Upper lobe of right lung (tissue), 1 donor: ENCODE data around the gene NDFIP1. TPM values are rescaled to one million over a fixed set of nuclear protein-coding genes. Genes with fewer than 3 reads are reported as not detected.
A peak's percentile ranks its signal among the peaks of the same experiment; 100 is the strongest.
"Not testable (repeated sequence)": the region's sequence is repeated elsewhere in the genome, so short reads cannot be mapped to it uniquely, and the experiment has no call there.

Source experiments
- ATAC-seq: fragments of 200-7000 bp; cut with Tn5 transposase; one replicate; pipeline ENCODE4 v1.9.1; 2020; ENCODE audit warnings: mild to moderate bottlenecking, moderate library complexity
- DNase-seq: peaks from one replicate; pipeline ENCODE4 v3.0.0-alpha.2; 2020
- H3K27ac ChIP-seq: fragments of 200-600 bp; one replicate; pipeline ENCODE4 v1.8.0; 2022
- H3K27me3 ChIP-seq: fragments of 200-600 bp; one replicate; pipeline ENCODE4 v1.8.0; 2022; ENCODE audit warnings: mild to moderate bottlenecking
- H3K36me3 ChIP-seq: fragments of 200-600 bp; one replicate; pipeline ENCODE4 v1.8.0; 2022
- H3K4me1 ChIP-seq: fragments of 200-600 bp; one replicate; pipeline ENCODE4 v1.8.0; 2022
- H3K4me3 ChIP-seq: fragments of 200-600 bp; one replicate; pipeline ENCODE4 v1.8.0; 2022; ENCODE audit warnings: mild to moderate bottlenecking
- H3K9me3 ChIP-seq: fragments of 200-600 bp; one replicate; pipeline ENCODE4 v1.8.0; 2022
- intact Hi-C: fragments of 100-400 bp; cut with DNase I; formaldehyde crosslinking; loops from one replicate; pipeline ENCODE4 v1.11.0; 2022
- total RNA-seq: library from RNA; stranded (reverse); fragmentation: NEBNext Ultra II Directional; extraction: Animal tissue kit (Norgen Biotek cat#: 25700); gene quantifications from one replicate; pipeline ENCODE4 v1.2.1, GENCODE V29; 2021
- TF ChIP-seq, protein P1 (sequence below): fragments of 200-600 bp; IDR thresholded peaks from one replicate; pipeline ENCODE4 v1.8.0; 2022; ENCODE audit warnings: antibody characterized with exemption
- donor health status: DM: no; HTN: yes; CAD: no; lungs with severe emphysema.

NDFIP1 gene
- total RNA-seq, 1 donor from 2014 or later, result 68.1 TPM

DNA sequence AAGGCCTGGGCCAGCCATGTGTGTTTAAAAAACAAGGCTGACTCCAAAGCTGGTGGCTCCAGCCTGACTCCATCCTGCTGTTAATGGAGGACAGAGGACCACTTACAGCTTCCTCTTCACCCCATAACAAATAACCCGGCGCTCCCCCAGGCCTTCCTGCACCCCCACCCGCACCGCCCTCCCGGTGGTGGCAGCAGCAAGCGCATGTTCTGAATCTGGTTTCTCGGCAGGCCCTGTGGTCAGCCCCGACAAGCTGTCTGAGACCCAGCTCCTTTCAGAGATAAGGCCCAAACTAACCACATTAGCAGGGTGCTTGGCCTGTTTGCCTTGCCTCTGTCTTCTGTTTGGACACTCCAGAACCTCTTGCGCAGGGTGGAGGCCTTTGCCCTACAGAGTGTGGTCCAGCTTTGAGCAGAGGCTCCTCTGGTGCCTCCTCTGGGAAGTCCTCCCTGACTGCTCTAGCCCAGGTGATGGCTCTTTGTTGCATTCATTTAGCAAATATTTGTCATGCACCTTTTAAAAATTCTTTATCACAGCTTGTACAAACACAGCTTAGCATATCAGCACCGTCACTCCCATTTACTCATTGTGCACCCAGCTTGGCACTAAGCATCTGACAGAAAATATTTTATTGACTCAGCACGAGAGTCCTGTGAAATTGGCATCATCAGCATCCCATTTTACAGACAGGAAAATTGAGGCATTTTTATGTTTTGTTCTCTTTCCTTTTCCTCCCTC lies 78.4 kb downstream of the NDFIP1 start:
- no peak for DNase-seq
- peak; percentile 29 for ATAC-seq
- intact Hi-C loops, result no loop called here

DNA sequence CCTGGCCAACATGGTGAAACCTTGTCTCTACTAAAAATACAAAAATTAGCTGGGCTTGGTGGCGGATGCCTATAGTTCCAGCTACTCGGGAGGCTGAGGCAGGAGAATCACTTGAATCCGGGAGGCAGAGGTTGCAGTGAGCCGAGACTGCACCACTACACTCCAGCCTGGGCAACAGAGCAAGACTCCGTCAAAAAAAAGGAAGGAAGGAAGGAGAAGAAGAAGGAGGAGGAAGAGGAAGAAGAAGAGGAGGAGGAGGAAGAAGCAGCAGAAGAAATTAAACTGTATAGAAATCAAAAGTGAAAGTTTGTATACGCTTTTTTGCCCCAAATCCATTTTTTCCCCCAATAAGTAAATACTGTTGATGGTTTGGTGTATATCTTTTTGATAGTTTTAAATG lies 80.1 kb downstream of the NDFIP1 start:
- ATAC-seq, DNase-seq, H3K4me3 ChIP-seq, H3K9me3 ChIP-seq, intact Hi-C loops, H3K27me3 ChIP-seq, H3K4me1 ChIP-seq, H3K27ac ChIP-seq, H3K36me3 ChIP-seq: not testable (repeated sequence)

More for the DNA sequence above, 78.4 kb downstream of the NDFIP1 start:
- H3K36me3 ChIP-seq, result no peaks in the 10 kb centered on the region
- H3K27ac ChIP-seq, result no peak overlapping the region
- no peak overlapping the region for H3K4me3 ChIP-seq
- no peaks in the 10 kb centered on the region for H3K9me3 ChIP-seq
- no peaks in the 10 kb centered on the region for H3K27me3 ChIP-seq
- no peaks in the 10 kb centered on the region for H3K4me1 ChIP-seq
- TF ChIP-seq, protein P1, sequence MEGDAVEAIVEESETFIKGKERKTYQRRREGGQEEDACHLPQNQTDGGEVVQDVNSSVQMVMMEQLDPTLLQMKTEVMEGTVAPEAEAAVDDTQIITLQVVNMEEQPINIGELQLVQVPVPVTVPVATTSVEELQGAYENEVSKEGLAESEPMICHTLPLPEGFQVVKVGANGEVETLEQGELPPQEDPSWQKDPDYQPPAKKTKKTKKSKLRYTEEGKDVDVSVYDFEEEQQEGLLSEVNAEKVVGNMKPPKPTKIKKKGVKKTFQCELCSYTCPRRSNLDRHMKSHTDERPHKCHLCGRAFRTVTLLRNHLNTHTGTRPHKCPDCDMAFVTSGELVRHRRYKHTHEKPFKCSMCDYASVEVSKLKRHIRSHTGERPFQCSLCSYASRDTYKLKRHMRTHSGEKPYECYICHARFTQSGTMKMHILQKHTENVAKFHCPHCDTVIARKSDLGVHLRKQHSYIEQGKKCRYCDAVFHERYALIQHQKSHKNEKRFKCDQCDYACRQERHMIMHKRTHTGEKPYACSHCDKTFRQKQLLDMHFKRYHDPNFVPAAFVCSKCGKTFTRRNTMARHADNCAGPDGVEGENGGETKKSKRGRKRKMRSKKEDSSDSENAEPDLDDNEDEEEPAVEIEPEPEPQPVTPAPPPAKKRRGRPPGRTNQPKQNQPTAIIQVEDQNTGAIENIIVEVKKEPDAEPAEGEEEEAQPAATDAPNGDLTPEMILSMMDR, result no peak

DNA sequence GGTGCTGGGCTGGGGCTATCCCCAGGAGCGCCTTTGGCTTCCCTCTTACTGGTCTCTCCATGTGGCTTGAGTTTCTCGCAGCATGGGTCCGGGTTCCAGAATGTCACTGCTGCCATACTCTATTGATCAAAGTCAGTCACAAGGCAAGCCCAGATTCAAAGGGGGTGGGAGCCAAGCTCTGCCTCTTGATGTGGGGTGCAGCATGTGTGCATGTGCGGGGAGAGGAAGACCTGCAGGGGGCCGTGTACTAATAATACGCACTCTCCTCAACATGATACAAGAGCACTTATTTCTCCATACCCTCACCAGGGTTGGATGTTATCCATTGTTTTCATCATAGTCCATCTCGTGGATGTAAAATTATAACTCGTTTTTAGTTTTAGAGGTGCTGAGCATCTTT lies 81.2 kb downstream of the NDFIP1 start:
- Histone ChIP-seq H3K36me3 (no peaks in the 10 kb centered on the region), H3K27me3 (no peaks in the 10 kb centered on the region), H3K9me3 (no peaks in the 10 kb centered on the region), H3K27ac (no peak overlapping the region), H3K4me3 (no peak overlapping the region), H3K4me1 (peaks cover 5% of the 10 kb centered on the region)
- intact Hi-C loops, result no loop called here
- ATAC-seq, result no peak
- DNase-seq, result no peak
- TF ChIP-seq, protein P1, result no peak

DNA sequence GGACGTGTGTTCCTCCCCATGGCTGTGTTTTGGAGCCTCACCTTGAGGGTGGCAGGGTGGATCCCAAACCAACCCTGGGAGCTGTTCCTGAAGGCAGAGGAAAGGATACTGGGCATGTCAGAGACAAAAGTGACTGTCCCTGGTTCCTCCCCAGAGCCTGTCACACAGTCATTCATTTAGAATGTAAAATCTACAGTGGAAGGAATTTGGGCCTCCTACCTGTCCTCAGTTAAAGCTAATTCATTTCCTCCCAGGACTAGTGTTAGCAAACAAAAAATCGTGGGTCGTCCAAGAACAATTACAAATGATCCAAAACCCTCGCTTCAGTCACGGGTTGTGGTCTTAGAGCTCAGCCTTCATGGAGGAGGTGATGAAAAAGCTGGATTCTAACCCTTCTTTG lies 83.2 kb downstream of the NDFIP1 start:
- ATAC-seq, result no peak
- Histone ChIP-seq H3K27ac (no peak overlapping the region), H3K36me3 (no peaks in the 10 kb centered on the region), H3K4me3 (no peak overlapping the region), H3K27me3 (no peaks in the 10 kb centered on the region), H3K9me3 (no peaks in the 10 kb centered on the region), H3K4me1 (peaks cover 5% of the 10 kb centered on the region)
- TF ChIP-seq, protein P1, result no peak
- no peak for DNase-seq
- intact Hi-C loops, result no loop called here

DNA sequence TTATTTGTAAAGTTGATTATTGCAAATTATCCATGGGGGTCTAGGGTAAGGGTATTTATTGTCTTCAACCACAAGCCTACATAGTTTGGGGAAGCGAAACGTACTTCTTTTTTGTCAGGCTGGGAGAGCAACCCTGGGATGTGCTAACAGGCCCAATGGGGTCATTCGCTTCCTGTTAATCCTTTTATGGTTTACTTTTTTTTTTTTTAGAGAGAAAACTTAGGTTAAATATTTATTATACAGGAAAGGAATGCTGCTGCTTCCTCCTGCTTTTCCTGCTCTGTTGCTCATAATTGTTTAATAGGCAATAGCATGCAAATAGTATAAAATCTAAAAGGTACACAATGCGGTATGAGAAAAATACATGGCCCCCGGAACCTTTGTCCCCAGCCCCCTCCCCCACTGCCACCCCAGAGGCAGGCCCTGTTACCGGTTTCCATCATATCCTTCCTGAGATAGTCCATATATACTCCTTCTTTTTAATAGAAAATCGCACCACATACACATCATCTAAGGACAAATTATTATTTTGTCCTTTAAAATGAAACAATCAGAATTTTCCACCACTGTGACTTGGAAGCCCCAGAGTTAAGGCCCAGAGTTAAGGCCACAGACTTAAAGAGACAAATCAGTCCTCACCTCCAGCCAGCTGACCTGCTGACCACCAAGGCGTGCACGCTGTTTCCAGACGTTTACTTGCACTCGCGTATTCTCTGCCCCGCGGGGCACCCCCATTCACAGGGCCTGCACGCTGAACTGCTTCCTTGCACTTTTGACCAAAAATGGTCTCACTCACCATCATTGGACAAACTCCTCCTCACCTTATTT lies 83.9 kb downstream of the NDFIP1 start:
- peak; percentile 40 for ATAC-seq
- H3K9me3 ChIP-seq, result no peaks in the 10 kb centered on the region
- TF ChIP-seq, protein P1, result no peak
- DNase-seq, result no peak
- no peak overlapping the region for H3K4me3 ChIP-seq
- no peaks in the 10 kb centered on the region for H3K27me3 ChIP-seq
- no peaks in the 10 kb centered on the region for H3K36me3 ChIP-seq
- no peak overlapping the region for H3K27ac ChIP-seq
- intact Hi-C loops, result no loop called here
- peaks cover 5% of the 10 kb centered on the region for H3K4me1 ChIP-seq

DNA sequence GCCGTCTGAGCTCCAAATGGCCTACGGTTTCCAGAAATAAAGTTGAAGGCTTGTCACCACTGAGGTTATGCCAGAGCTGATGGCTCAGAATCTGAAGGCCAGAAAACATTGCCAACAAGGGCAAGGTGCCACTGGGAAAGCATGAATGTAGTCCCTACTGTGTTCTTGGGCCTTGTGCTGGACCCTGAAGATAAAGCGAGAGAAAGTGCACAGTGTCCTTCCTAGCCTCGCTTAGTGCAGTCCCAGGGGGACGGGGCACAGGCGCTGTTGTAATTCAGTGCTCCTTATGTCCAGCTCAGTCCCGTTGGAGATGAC lies 84.5 kb downstream of the NDFIP1 start:
- Histone ChIP-seq H3K9me3 (no peaks in the 10 kb centered on the region), H3K27ac (no peak overlapping the region), H3K36me3 (no peaks in the 10 kb centered on the region), H3K4me1 (peaks cover 5% of the 10 kb centered on the region), H3K27me3 (no peaks in the 10 kb centered on the region), H3K4me3 (no peak overlapping the region)
- ATAC-seq (no peak), DNase-seq (no peak)
- intact Hi-C loops, result no loop called here
- TF ChIP-seq, protein P1, result no peak
